Measurements from ENCODE around the gene GREB1L. TPM values are rescaled to one million over a fixed set of nuclear protein-coding genes. Genes with fewer than 3 reads are reported as not detected.

Gene GREB1L
- total and polyA plus RNA-seq, 10 of the 15 experiments (the other 5 are each of a cell fraction or from before 2014, with no cell fraction given): under 0.01 to 0.11 (median 0.03) TPM; not detected in 1

DNA sequence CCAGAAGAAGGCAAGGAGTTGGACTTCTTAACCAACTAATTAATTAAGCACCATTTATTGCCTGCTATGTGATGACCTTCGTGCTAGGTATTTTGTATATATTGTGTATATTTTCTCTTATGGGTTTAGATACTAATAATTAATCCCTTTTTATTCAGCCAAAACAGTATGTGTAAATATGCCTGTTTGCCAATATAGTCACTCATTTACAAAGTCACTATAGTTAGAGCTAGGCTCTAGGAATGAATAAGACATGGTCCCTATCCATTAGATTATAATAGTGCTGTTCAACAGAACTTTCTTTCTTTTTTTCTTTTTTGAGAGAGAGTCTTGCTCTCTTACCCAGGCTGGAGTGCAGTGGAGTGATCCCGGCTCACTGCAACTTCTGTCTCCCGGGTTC, 51.4 kb downstream of the GREB1L start:
- peaks cover 0 to 1% of the 10 kb centered on the region in 2 experiments; a peak in 1 of 4 replicates for H3K27me3 ChIP-seq (replicated peaks in 1 of 2; ENCODE audit: control insufficient read depth in 2 of 2, insufficient read depth in 2 of 2, low read length in 1 of 2)
- 30% methylated on average over 3 of the region's 3 CpGs for WGBS (ENCODE audit: insufficient coverage, insufficient replicate concordance, low lambda C conversion rate, missing lambda C conversion rate)
- no peaks in the 10 kb centered on the region for H4K20me1 ChIP-seq (ENCODE audit: control insufficient read depth, insufficient read depth)
- intact Hi-C loops (cut with micrococcal nuclease; ENCODE audit: unreplicated experiment) (no loop called here), in situ Hi-C loops (cut with MboI) (no loop called here)
- H3K79me2 ChIP-seq (ENCODE audit: control insufficient read depth, insufficient read depth, low read length): no peaks in the 10 kb centered on the region
- no peak overlapping the region for H3K4me2 ChIP-seq (ENCODE audit: control insufficient read depth, insufficient read depth)
- H3K4me3 ChIP-seq: no peak overlapping the region
- SMC1A ChIA-PET (ENCODE audit: uncharacterized antibody, unreplicated experiment): no interaction called here
- CTCF ChIA-PET: no interaction called here
- no peaks in the 10 kb centered on the region for H3K36me3 ChIP-seq (ENCODE audit: control insufficient read depth in 2 of 2, insufficient read depth in 2 of 2, low read length in 1 of 2)
- no peak overlapping the region for H3K9ac ChIP-seq (ENCODE audit: control insufficient read depth, insufficient read depth, low read length)
- RAD21 ChIA-PET (ENCODE audit: unreplicated experiment): no interaction called here
- DNase-seq (ENCODE audit: low read depth, low spot score) (no peak), ATAC-seq (no peak), FAIRE-seq (no peak)
- POLR2A ChIA-PET: no interaction called here
- no peaks in the 10 kb centered on the region for H3K9me3 ChIP-seq (replicated peaks; ENCODE audit: control insufficient read depth, insufficient read depth, low read length)
- peaks cover under 1% of the 10 kb centered on the region for H3K4me1 ChIP-seq (ENCODE audit: control insufficient read depth, insufficient read depth, low read length)
- H2AFZ ChIP-seq (ENCODE audit: control insufficient read depth, low read depth, low read length): no peak overlapping the region
- no peak overlapping the region for H3K27ac ChIP-seq (ENCODE audit: control insufficient read depth, insufficient read depth)
- no peak for TF ChIP-seq CREM (IDR thresholded peaks at IDR 0.05; ENCODE audit: low read depth)
- TF ChIP-seq YBX1 (IDR thresholded peaks at IDR 0.05): no peak
- no peak for TF ChIP-seq HDGF (IDR thresholded peaks at IDR 0.05)
- no peak for TF ChIP-seq ELK1 (IDR thresholded peaks at IDR 0.05; ENCODE audit: low read depth, low read length)
- no peak for TF ChIP-seq BCLAF1 (IDR thresholded peaks at IDR 0.05)
- TF ChIP-seq NFYB (IDR thresholded peaks at IDR 0.05; ENCODE audit: insufficient read depth, low read depth, low read length): no peak
- TF ChIP-seq RELA (IDR thresholded peaks at IDR 0.05; ENCODE audit: borderline replicate concordance, partially characterized antibody): no peak
- no peak for TF ChIP-seq MTA2 (IDR thresholded peaks at IDR 0.05; ENCODE audit: low read depth)
- TF ChIP-seq SMAD5 (IDR thresholded peaks at IDR 0.05; ENCODE audit: low read depth): no peak
- TF ChIP-seq FOXM1 (IDR thresholded peaks at IDR 0.05; ENCODE audit: low read depth, low read length): no peak
- TF ChIP-seq MEF2B (IDR thresholded peaks at IDR 0.05; ENCODE audit: partially characterized antibody, poor library complexity, severe bottlenecking): no peak
- BruUV-seq (replicated peaks): no TSS peak

Data from GM12878 (cell line).